Psoas muscle (tissue), 8 donors: ENCODE measurements around the gene PRSS27. TPM values are rescaled to one million over a fixed set of nuclear protein-coding genes. Genes with fewer than 3 reads are reported as not detected.

Experiments
- ATAC-seq, 4 donors: fragments of 200-7000 bp; cut with Tn5 transposase; one replicate each; pipeline ENCODE4 v1.9.1; 2020; ENCODE audit warnings: moderate library complexity in 3 of 4, mild to moderate bottlenecking in 2 of 4
- DNase-seq, 2 donors: peaks; one replicate each; pipeline ENCODE4 v3.0.0-alpha.2; 2020
- H3K27ac ChIP-seq: fragments of 200-600 bp; one replicate; pipeline ENCODE4 v1.8.0; 2022
- H3K27me3 ChIP-seq, 3 donors: fragments of 200-600 bp in 1 of 3; one replicate each; pipeline versions ENCODE4 v1.6.1 to v1.8.0; 2013 to 2022; ENCODE audit warnings: low read length in 2 of 3, mild to moderate bottlenecking in 2 of 3, moderate library complexity in 1 of 3; ENCODE audit not compliant: insufficient read depth in 3 of 3
- H3K36me3 ChIP-seq, 2 donors: fragments of 200-600 bp in 1 of 2; one replicate each; pipeline versions ENCODE4 v1.6.1 to v1.8.0; 2013 to 2022; ENCODE audit warnings: low read depth in 1 of 2, mild to moderate bottlenecking in 1 of 2, moderate library complexity in 1 of 2; ENCODE audit not compliant: insufficient read depth in 1 of 2
- H3K4me1 ChIP-seq: fragments of 200-600 bp; one replicate; pipeline ENCODE4 v1.8.0; 2022
- H3K4me3 ChIP-seq: fragments of 200-600 bp; one replicate; pipeline ENCODE4 v1.8.0; 2022; ENCODE audit warnings: mild to moderate bottlenecking
- H3K9me3 ChIP-seq: fragments of 200-600 bp; one replicate; pipeline ENCODE4 v1.8.0; 2022
- CTCF ChIP-seq: fragments of 200-600 bp; IDR thresholded peaks from one replicate; pipeline ENCODE4 v1.8.0; 2022; ENCODE audit warnings: antibody characterized with exemption
- WGBS, 3 donors: extraction: QIAGEN DNeasy Blood & Tissue Kit; methylation state at CpG; one replicate each; pipeline versions ENCODE4 v1.1.6 to v1.1.7; 2013; 5-methylcytosine and 5-hydroxymethylcytosine counted together
- intact Hi-C, 2 donors: fragments of 100-400 bp; cut with DNase I; formaldehyde crosslinking; loops; one replicate each; pipeline versions ENCODE4 v1.11.0 to v1.14.2; 2022
- polyA plus RNA-seq, 3 donors: library from polyadenylated mRNA; stranded (reverse); fragments of 200-250 nt; gene quantifications; one replicate each; pipeline ENCODE4 v1.2.3, GENCODE V29; 2013
- total RNA-seq, 4 donors: library from RNA; stranded (reverse); fragmentation: NEBNext Ultra II Directional in 2 of 4; extraction: Animal tissue kit (Norgen Biotek cat#: 25700) in 2 of 4; gene quantifications; one replicate each; pipeline versions ENCODE4 v1.2.1 to v1.2.4, GENCODE V29; 2021 to 2023
- donor health status: healthy with polysubstance abuse.
- donor health status: DM: no; HTN: no; CAD: no; lungs with moderate emphysema.
- donor health status: Bipolar disorder and iron deficiency.
- donor health status: healthy.
- donor health status: DM: yes; HTN: yes; CAD: no.
- donor health status: DM: no; HTN: no; CAD: no.
- donor health status: DM: no; HTN: no; CAD: no.
- donor health status: DM: yes; HTN: yes; CAD: no.

Gene PRSS27
- total and polyA plus RNA-seq, 7 donors = 0.07 to 0.34 (median 0.20) TPM; not detected in 2

GRCh38 chr16:2702438-2702825, 17.6 kb downstream of the PRSS27 start:
- TF ChIP-seq CTCF = no peak
- Histone ChIP-seq H3K27me3 (no peaks in the 10 kb centered on the region), H3K4me3 (no peak overlapping the region), H3K36me3 (peaks cover 7 to 59% of the 10 kb centered on the region in 2 donors), H3K4me1 (peaks cover 26% of the 10 kb centered on the region), H3K27ac (peak overlapping the region; percentile 73), H3K9me3 (no peaks in the 10 kb centered on the region)
- peak in 1 of 2 donors; percentile 40 for DNase-seq
- ATAC-seq = no peak
- intact Hi-C loops = no loop called here
- WGBS, 3 donors = 80 to 94% (median 80%) methylated on average over 13 of the region's 13 CpGs

- peak in 1 of 2 donors; percentile 34 for DNase-seq
- no peak overlapping the region for H3K4me3 ChIP-seq
- peaks cover 26% of the 10 kb centered on the region for H3K4me1 ChIP-seq
- no peaks in the 10 kb centered on the region for H3K9me3 ChIP-seq
- peak overlapping the region; percentile 73 for H3K27ac ChIP-seq
- H3K27me3 ChIP-seq = no peaks in the 10 kb centered on the region
- H3K36me3 ChIP-seq = peaks cover 7 to 62% of the 10 kb centered on the region in 2 donors
- no peak for ATAC-seq
- no peak for TF ChIP-seq CTCF
- WGBS, 3 donors = 68 to 88% (median 72%) methylated on average over 27 to 29 of the region's 29 CpGs
- intact Hi-C loops = no loop called here
These were observed 18.1 kb downstream of the PRSS27 start for GRCh38 chr16:2701713-2702437.

GRCh38 chr16:2701272-2701671, 18.8 kb downstream of the PRSS27 start:
- Histone ChIP-seq H3K4me3 (no peak overlapping the region), H3K9me3 (no peaks in the 10 kb centered on the region), H3K36me3 (peaks cover 10 to 67% of the 10 kb centered on the region in 2 donors), H3K27me3 (no peaks in the 10 kb centered on the region), H3K27ac (no peak overlapping the region), H3K4me1 (peaks cover 26% of the 10 kb centered on the region)
- no peak for TF ChIP-seq CTCF
- no peak for ATAC-seq
- intact Hi-C loops = no loop called here
- WGBS, 3 donors = 79 to 88% (median 83%) methylated on average over 14 to 15 of the region's 15 CpGs
- peak in 1 of 2 donors; percentile 51 for DNase-seq

- DNase-seq (peak in 1 of 2 donors; percentile 36), ATAC-seq (no peak)
- no peak overlapping the region for H3K4me3 ChIP-seq
- H3K27me3 ChIP-seq = no peaks in the 10 kb centered on the region
- H3K4me1 ChIP-seq = peaks cover 26% of the 10 kb centered on the region
- intact Hi-C loops = no loop called here
- no peak for TF ChIP-seq CTCF
- H3K9me3 ChIP-seq = no peaks in the 10 kb centered on the region
- peaks cover 10 to 64% of the 10 kb centered on the region in 2 donors for H3K36me3 ChIP-seq
- no peak overlapping the region for H3K27ac ChIP-seq
- 74 to 94% (median 79%) methylated on average over 13 of the region's 13 CpGs for WGBS, 3 donors
These were observed 19.2 kb downstream of the PRSS27 start for GRCh38 chr16:2700786-2701185.
